ACHN (cell line): ENCODE results near the gene CDC37L1.
A peak's percentile ranks its signal among the peaks of the same experiment; 100 is the strongest.
"Not testable (repeated sequence)": the region's sequence is repeated elsewhere in the genome, so short reads cannot be mapped to it uniquely, and the experiment has no call there.

Source experiments
- DNase-seq: peaks from one replicate; pipeline ENCODE4 v3.0.0-alpha.2; 2015
- in situ Hi-C: cut with HindIII; loops from 2 replicates; pipeline ENCODE4 v1.10.0; 2017; ENCODE audit warnings: low sequenced_read_pairs, low pct_ligation_motif_present, low pct_unique_long_range_greater_than_20kb

The CDC37L1 gene

GRCh38 chr9:4679268-4680172 is at the start of gene CDC37L1:
Gene CDC37L1, plus strand, starts transcription at chr9:4679569. Its CDS starts 199 bp downstream, at chr9:4679768.
- DNase-seq = peak; percentile 94
- in situ Hi-C loops = no loop called here

DNA sequence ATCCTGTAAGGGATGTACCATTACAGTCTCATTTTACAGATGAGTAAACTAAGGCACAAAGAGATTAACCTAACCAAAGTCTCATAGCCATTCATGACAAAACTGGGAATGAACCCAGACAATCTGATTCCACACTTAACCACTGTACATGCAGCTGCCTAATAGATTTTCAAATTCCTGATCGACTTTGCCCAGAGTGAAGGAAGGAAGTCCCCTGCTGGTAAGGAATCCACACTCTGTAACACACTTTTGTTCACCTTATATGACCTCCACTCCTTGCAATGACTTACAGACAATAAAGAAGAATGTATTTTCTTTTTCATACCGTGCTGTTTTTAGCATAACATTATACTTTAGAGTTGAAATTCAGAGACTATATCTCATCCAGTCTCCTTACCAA is 48.5 kb upstream of the CDC37L1 start:
- no peak for DNase-seq
- in situ Hi-C loops = no loop called here

- DNase-seq = no peak
- in situ Hi-C loops = no loop called here
Observed at GRCh38 chr9:4638968-4639367, 40.4 kb upstream of the CDC37L1 start.

DNA sequence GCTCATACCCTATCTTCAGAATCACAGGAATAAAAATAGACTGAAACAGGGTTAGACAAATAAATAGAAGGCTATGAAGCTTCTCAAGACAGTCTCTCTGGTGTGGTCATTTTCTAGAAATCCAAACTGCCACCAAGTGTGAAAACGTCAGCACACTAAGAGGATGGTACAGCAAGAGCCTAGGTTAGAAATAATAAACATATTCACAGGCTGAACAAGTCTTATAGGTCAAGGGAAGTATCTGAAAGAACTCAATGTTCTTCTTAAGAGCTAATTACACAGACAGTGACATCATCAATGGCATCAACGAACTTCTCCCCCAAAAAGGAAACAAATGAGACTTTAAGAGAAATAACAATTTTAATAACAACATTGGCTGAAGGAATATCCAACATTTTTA is 39.9 kb upstream of the CDC37L1 start:
- in situ Hi-C loops = no loop called here
- DNase-seq = no peak

- in situ Hi-C loops = no loop called here
- peak; percentile 33 for DNase-seq
Observed at GRCh38 chr9:4640027-4640426, 39.3 kb upstream of the CDC37L1 start.

DNA sequence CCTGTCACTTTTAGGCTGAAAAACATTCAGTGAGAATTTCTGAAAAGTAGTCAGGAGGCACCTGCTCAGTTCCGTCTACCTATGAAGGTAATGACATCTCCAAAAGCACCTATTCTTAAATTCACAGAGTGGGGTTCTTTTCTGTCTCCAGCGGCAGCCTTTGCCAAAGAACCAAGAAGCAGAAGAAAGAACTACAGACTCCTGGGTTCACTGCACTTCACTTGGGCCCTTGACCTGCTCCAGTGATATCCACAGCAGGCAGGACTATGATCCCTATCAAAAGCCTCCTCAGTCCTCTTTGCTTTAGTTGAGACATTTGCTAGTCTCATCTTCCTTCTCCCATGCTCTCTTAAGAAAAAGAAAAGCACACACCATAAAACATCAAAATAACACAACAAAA is 37.0 kb upstream of the CDC37L1 start:
- in situ Hi-C loops = no loop called here
- no peak for DNase-seq

DNA sequence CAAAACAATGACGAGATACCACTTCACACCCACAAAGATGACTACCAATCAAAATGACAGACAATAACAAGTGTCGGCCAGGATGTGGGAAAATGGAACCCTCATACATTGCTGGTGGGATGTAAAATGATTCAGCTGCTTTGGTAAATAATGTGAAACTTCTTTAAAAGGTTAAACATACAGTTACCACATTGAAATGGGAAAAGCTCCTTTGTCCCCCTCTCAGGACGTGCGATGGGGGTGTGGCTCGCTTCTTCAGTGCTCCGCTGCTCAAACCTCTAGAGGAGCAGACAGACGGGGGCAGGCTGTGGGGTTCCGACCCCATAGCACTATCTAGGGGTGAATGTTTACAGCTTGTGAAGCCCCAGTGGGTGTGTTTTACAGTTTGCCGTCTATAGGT is 25.3 kb upstream of the CDC37L1 start:
- in situ Hi-C loops = no loop called here
- DNase-seq = no peak

- in situ Hi-C loops = no loop called here
- DNase-seq = no peak
Observed at GRCh38 chr9:4654538-4654937, 24.8 kb upstream of the CDC37L1 start.

GRCh38 chr9:4656196-4656595 is 23.2 kb upstream of the CDC37L1 start:
- DNase-seq, in situ Hi-C loops: not testable (repeated sequence)

GRCh38 chr9:4656621-4657020 is 22.7 kb upstream of the CDC37L1 start:
- no peak for DNase-seq
- in situ Hi-C loops = no loop called here

DNA sequence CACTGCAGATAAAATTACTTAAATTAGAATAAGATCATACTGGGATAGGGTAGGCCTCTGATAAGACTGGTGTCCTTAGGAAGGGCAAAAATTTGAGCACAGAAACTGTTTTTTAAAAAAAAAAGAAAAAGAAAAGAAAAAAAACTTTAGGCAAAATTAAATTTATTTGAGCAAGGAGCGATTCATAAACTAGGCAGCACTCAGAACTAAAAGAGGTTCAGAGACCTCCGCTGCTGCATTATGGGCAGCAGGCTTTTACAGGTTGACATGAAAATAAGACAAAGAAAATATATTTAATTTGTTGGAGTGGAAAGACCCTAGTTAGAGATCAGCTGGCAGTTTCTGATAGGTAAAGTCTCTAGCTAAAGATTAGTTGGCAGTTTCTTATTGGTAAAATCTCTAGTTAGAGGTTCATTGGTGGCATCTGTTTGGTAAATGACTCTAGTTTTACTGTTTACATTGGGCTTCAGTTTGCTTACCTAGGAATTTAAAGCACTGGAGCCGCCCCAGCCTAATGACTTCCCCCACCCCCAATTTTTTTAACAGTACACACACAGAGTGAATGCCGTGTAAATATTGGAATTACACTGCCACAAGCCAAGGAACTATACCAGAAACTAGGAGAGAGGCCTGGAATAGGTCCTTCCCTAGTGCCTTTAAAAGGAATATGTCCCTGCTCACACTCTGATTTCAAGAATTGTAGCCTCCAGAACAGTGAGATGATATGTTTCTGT is 21.8 kb upstream of the CDC37L1 start:
- in situ Hi-C loops = no loop called here
- DNase-seq = no peak

DNA sequence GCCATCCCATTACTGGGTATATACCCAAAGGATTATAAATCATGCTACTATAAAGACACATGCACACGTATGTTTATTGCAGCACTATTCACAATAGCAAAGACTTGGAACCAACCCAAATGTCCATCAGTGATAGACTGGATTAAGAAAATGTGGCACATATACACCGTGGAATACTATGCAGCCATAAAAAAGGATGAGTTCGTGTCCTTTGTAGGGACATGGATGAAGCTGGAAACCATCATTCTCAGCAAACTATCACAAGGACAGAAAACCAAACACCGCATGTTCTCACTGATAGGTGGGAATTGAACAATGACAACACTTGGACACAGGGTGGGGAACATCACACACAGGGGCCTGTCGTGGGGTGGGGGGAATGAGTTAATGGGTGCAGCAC is 18.7 kb upstream of the CDC37L1 start:
- DNase-seq, in situ Hi-C loops: not testable (repeated sequence)

GRCh38 chr9:4661165-4661564 is 18.2 kb upstream of the CDC37L1 start:
- DNase-seq = no peak
- in situ Hi-C loops = no loop called here

DNA sequence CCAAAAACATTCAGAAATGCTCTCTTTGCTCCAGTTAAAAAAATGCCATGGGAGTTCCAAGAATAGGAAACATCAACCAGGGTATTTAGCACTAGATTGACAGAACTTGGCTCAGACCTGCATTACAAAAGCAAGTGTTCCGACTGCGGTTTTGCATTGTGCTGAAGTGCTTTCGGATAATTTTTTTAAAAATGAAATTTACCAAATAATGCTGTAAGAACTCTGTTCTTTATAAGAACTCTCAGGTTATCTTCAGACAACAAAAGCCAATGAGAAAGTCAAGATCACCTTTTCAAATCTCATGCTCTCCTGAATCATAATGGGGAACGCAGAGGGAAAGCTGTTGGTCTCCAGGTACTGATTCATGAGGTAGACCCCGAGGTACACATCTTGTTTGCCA is 17.8 kb upstream of the CDC37L1 start:
- DNase-seq = no peak
- in situ Hi-C loops = no loop called here

GRCh38 chr9:4662108-4662988 is 17.0 kb upstream of the CDC37L1 start, which contains the start of gene PLPP6:
Gene PLPP6, plus strand, starts transcription at chr9:4662294. Its CDS starts 82 bp downstream, at chr9:4662376.
- peak; percentile 86 for DNase-seq
- in situ Hi-C loops = no loop called here

- in situ Hi-C loops = no loop called here
- no peak for DNase-seq
Observed at GRCh38 chr9:4662989-4663792, 16.2 kb upstream of the CDC37L1 start.

- in situ Hi-C loops = no loop called here
- DNase-seq = no peak
Observed at GRCh38 chr9:4663956-4664355, 15.4 kb upstream of the CDC37L1 start.

GRCh38 chr9:4665357-4665756 is 14.0 kb upstream of the CDC37L1 start:
- in situ Hi-C loops = no loop called here
- peak; percentile 31 for DNase-seq
